Bronchial epithelial cell (primary cell): ENCODE results near the gene TLR2. TPM values are rescaled to one million over a fixed set of nuclear protein-coding genes. Genes with fewer than 3 reads are reported as not detected.
A peak's percentile ranks its signal among the peaks of the same experiment; 100 is the strongest.

Experiments used
- DNase-seq: peaks from one replicate; pipeline ENCODE4 v3.0.0-alpha.2; 2010; ENCODE audit warnings: low read depth
- FAIRE-seq: peaks from 2 replicates; lab custom pipeline; 2011; peaks lifted over from hg19 to GRCh38; lab: Jason Lieb, UNC
- H3K27me3 ChIP-seq: 2 replicates; pipeline ENCODE4 v1.5.1; 2011; ENCODE audit warnings: low read length; ENCODE audit not compliant: control insufficient read depth, insufficient read depth
- H3K36me3 ChIP-seq: 2 replicates; pipeline ENCODE4 v1.5.1; 2011; ENCODE audit warnings: low read length; ENCODE audit not compliant: control insufficient read depth, insufficient read depth
- H3K4me3 ChIP-seq: 2 replicates; pipeline ENCODE4 v1.5.1; 2011; ENCODE audit warnings: mild to moderate bottlenecking, low read depth, low read length, control low read depth
- total RNA-seq: library from RNA; depleted of rRNA; stranded (reverse); fragments of >200 nt; gene quantifications from 2 replicates; pipeline ENCODE4 v1.2.1, GENCODE V29; 2014
- TF ChIP-seq, protein P1 (sequence below): IDR thresholded peaks from 2 replicates; pipeline ENCODE4 v1.5.1; 2011; ENCODE audit warnings: mild to moderate bottlenecking, moderate library complexity, low read length, control low read depth, inconsistent platforms; ENCODE audit not compliant: insufficient read depth, severe bottlenecking

The TLR2 gene
- 1.3 and 2.6 TPM in 2 replicates for total RNA-seq

DNA sequence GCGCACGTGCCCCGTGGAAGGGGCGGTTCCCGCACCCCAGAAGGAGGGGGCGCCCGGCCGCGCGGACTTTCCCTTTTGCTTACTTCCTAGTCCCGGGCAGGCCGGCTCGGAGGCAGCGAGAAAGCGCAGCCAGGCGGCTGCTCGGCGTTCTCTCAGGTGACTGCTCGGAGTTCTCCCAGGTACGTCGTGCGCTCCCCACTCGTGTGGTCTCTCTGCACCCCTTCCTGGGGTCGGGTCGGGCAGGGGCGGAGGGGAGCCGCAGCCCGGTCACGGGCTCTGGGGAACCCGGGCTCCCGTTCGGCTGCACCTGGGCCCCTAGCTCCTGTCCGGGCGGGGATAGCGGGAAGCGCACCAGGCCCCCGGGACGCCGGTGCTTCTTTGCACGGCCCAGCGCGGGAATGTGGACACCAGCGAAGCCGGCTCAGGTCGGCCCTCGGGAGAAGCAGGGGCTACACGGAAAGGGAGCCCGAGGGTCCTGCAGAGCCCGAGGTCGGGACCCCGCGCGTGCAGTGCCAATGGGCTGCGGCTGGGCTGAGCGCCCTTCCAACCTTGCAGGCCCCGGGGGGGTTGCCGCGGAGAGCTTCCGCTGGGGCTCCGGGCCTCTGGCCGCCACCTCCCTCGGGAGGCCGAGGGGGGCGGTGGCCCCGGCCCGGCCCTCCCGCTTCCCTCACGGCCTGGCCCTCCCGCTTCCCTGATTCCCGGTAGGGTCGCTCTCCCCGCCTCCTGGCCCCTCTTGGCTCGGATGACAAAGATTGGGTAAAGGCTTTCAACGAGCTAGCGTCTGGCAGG lies at the start of gene TLR2:
TSS of gene TLR2 (plus strand) at position 99 of the 789 bp plus-strand sequence. CDS start 18,628 bp downstream, outside the sequence.
- DNase-seq, result peak; percentile 21
- no peak for FAIRE-seq
- H3K27me3 ChIP-seq, result no peaks in the 10 kb centered on the region
- TF ChIP-seq, protein P1, sequence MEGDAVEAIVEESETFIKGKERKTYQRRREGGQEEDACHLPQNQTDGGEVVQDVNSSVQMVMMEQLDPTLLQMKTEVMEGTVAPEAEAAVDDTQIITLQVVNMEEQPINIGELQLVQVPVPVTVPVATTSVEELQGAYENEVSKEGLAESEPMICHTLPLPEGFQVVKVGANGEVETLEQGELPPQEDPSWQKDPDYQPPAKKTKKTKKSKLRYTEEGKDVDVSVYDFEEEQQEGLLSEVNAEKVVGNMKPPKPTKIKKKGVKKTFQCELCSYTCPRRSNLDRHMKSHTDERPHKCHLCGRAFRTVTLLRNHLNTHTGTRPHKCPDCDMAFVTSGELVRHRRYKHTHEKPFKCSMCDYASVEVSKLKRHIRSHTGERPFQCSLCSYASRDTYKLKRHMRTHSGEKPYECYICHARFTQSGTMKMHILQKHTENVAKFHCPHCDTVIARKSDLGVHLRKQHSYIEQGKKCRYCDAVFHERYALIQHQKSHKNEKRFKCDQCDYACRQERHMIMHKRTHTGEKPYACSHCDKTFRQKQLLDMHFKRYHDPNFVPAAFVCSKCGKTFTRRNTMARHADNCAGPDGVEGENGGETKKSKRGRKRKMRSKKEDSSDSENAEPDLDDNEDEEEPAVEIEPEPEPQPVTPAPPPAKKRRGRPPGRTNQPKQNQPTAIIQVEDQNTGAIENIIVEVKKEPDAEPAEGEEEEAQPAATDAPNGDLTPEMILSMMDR, result no peak
- no peaks in the 10 kb centered on the region for H3K36me3 ChIP-seq
- H3K4me3 ChIP-seq, result peak within 1 kb of the TSS; percentile 45

DNA sequence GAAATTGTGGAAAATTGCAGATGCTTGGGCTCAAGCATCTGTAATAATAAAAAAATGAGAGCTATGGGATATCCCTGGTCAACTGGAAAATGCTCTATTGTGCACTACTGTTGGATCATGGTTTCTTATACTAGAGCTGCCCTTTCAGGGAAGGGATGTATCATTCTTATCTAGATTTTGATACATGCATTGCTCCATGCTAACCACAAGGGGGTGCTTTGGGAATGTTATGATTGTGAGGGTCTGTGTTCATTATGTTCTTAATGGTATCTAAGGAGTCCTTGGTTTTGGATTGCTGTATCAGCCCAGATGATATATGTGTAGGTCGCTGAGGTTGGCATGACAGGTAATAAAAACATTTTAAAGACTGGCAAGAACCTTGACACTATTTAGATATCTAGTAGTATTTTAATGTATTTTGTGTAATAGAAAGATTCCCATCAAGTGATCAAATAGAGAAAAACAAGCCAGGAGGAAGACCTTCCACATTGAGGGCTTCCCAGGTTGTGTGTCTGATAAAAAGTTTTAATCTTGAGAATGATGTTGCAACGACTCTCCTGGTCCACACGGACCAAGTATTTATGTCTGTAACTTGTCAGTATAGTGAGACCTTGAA lies 49.2 kb upstream of the TLR2 start:
- H3K4me3 ChIP-seq, result no peak overlapping the region
- H3K27me3 ChIP-seq, result no peaks in the 10 kb centered on the region
- DNase-seq (peak; percentile 34), FAIRE-seq (no peak)
- H3K36me3 ChIP-seq, result peaks cover 3% of the 10 kb centered on the region
- TF ChIP-seq, protein P1, result peak; percentile 68

DNA sequence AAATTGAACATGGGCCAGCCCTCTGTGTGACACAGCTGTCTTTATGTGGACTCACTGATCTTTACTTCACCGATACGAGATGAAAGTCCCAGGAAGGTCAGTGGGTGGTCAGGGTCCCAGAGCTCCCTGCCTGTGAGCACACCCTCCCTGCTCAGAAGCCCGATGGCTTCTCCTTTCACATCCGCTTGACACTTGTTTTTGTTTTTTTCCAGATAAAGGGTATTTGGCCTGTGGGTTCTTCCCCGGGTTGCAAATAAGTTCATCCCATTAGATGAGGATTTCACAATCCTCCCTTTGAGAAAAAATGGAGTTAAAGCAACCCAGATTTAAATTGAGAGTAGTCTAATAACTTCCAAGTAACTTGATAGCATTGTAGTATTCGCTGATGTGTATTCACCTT lies 48.2 kb upstream of the TLR2 start:
- DNase-seq, result no peak
- no peak overlapping the region for H3K4me3 ChIP-seq
- no peaks in the 10 kb centered on the region for H3K27me3 ChIP-seq
- TF ChIP-seq, protein P1, result no peak
- FAIRE-seq, result no peak
- H3K36me3 ChIP-seq, result peaks cover 3% of the 10 kb centered on the region

DNA sequence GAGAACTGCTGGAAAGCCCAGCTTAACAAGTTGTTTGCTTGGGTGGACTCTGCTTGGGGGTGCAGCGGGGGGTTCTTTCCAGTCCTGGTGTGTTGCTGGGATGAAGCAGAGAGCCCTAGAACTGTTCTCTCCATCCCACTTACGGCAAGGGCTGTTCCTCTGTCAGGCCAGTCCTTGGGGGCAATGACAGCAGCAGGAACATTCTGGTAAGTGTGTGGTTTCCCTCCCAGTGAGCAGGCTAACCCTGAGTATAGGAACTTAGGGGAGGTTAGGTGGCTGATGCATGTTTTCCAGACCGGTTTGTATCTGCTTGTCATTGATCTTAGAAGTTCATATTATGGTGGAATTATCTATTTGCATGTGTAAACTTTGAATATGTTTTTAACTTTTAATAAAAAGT lies 46.9 kb upstream of the TLR2 start:
- no peaks in the 10 kb centered on the region for H3K27me3 ChIP-seq
- TF ChIP-seq, protein P1, result no peak
- FAIRE-seq (no peak), DNase-seq (no peak)
- H3K4me3 ChIP-seq, result no peak overlapping the region
- peaks cover 3% of the 10 kb centered on the region for H3K36me3 ChIP-seq

DNA sequence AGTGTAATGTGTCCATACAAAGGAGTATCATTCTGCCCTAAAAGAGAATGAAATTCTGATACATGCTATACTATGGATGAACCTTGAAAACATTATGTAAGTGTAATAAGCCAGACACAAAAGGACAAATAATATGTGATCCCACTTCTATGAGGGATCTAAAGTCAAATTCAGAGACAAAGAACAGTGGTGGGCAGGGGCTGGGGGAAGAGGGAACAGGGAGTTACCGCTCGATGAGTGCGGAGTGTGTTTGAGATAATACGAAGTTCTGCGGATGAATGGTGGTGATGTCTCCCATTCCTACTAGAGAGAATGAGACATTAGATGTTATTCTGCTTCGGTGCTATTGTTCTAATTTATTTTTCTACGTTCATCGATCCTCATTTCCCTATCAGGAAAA lies 46.1 kb upstream of the TLR2 start:
- H3K4me3 ChIP-seq, result no peak overlapping the region
- no peak for FAIRE-seq
- H3K36me3 ChIP-seq, result peaks cover 2% of the 10 kb centered on the region
- no peak for DNase-seq
- no peaks in the 10 kb centered on the region for H3K27me3 ChIP-seq
- TF ChIP-seq, protein P1, result no peak
